Measurements from ENCODE around the gene FCHO2. TPM values are rescaled to one million over a fixed set of nuclear protein-coding genes. Genes with fewer than 3 reads are reported as not detected.
A peak's percentile ranks its signal among the peaks of the same experiment; 100 is the strongest.
"Not testable (repeated sequence)": the region's sequence is repeated elsewhere in the genome, so short reads cannot be mapped to it uniquely, and the experiment has no call there.

FCHO2 gene
- 9.8 TPM for polyA plus RNA-seq (2013, experiment 1 of 4)
- 10.6 TPM for polyA plus RNA-seq (2013, experiment 2 of 4)
- polyA plus RNA-seq (2013, experiment 3 of 4): 11.8 TPM
- 11.9 TPM for polyA plus RNA-seq (2013, experiment 4 of 4)

DNA sequence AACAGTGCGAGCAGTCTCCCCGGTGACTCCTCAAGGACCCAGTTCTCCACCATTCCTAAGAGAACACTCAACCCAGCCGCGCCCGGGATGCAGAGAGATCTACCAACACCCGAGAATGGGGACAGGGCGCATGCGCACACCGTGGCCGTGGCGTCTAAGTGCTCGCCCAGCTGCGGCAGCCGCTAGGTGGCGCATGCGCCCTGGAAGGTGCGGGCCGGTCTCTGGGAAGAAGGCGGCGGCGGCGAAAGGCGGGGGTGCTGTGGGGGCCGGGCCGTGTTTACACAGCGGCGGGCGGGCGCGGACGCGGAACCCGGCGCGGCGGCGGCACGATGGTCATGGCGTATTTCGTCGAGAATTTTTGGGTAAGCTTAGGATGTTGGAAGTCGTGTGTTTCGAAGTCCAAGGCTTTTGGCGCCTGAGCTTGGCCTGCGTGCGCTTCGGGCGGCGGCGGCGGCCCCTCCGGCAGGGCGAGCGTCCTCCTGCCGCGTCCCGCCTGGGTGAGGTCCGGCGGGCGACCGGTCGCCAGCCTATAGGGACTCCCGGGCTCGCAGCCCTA is at the start of gene FCHO2:
Gene FCHO2, plus strand, starts transcription at position 274 of the 556 bp plus-strand sequence. Its CDS starts 56 bp downstream, at position 330.
- peak within 1 kb of the TSS; percentile 74 for H3K4me3 ChIP-seq (ENCODE audit: insufficient read depth, low read depth, low read length)
- 0% methylated on average over 64 of the region's 64 CpGs for WGBS, 2 experiments
- H3K36me3 ChIP-seq (ENCODE audit: control insufficient read depth, insufficient read depth, low read length): no peaks in the 10 kb centered on the region
- no peaks in the 10 kb centered on the region for H3K9me3 ChIP-seq (ENCODE audit: control insufficient read depth, low read length)
- peak within 1 kb of the TSS; percentile 75 for H3K27ac ChIP-seq (ENCODE audit: insufficient read depth, low read depth, low read length, poor library complexity, severe bottlenecking)
- H3K27me3 ChIP-seq (ENCODE audit: control insufficient read depth, insufficient read depth, low read length, poor library complexity, severe bottlenecking): peaks cover 13% of the 10 kb centered on the region
- no peaks in the 10 kb centered on the region for H3K4me1 ChIP-seq (ENCODE audit: control insufficient read depth, insufficient read depth, low read length)

GRCh38 chr5:72906806-72907205 is 49.0 kb upstream of the FCHO2 start:
- no peak overlapping the region for H3K4me3 ChIP-seq (ENCODE audit: insufficient read depth, low read depth, low read length)
- H3K36me3 ChIP-seq (ENCODE audit: control insufficient read depth, insufficient read depth, low read length): peaks cover 34% of the 10 kb centered on the region
- no peak overlapping the region for H3K27ac ChIP-seq (ENCODE audit: insufficient read depth, low read depth, low read length, poor library complexity, severe bottlenecking)
- H3K9me3 ChIP-seq (ENCODE audit: control insufficient read depth, low read length): no peaks in the 10 kb centered on the region
- no peaks in the 10 kb centered on the region for H3K27me3 ChIP-seq (ENCODE audit: control insufficient read depth, insufficient read depth, low read length, poor library complexity, severe bottlenecking)
- no peaks in the 10 kb centered on the region for H3K4me1 ChIP-seq (ENCODE audit: control insufficient read depth, insufficient read depth, low read length)

- peaks cover 30% of the 10 kb centered on the region for H3K36me3 ChIP-seq (ENCODE audit: control insufficient read depth, insufficient read depth, low read length)
Observed at GRCh38 chr5:72908664-72909063, 47.2 kb upstream of the FCHO2 start.

DNA sequence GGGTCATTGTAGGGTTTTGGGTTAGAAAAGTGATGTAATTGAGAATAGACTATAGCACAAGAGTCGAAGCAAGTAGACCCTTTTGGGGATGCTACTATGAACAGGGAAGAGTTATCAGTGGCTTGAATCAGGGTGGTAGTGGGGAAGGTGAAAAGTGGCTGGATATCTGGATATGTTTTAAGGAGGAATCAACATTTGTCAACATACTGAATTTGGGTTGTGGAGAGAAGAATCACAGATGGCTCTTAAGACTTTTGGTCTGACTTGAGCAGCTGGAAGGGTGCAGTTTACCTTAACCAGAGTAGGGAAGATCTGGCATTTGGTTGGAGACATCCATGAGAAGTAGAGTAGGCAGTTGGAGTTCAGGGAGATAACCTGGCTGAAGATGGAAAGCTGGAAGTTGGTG is 38.5 kb upstream of the FCHO2 start:
- Histone ChIP-seq H3K27me3 (ENCODE audit: control insufficient read depth, insufficient read depth, low read length, poor library complexity, severe bottlenecking) (no peaks in the 10 kb centered on the region), H3K4me3 (ENCODE audit: insufficient read depth, low read depth, low read length) (no peak overlapping the region), H3K27ac (ENCODE audit: insufficient read depth, low read depth, low read length, poor library complexity, severe bottlenecking) (no peak overlapping the region), H3K9me3 (ENCODE audit: control insufficient read depth, low read length) (no peaks in the 10 kb centered on the region), H3K36me3 (ENCODE audit: control insufficient read depth, insufficient read depth, low read length) (no peaks in the 10 kb centered on the region), H3K4me1 (ENCODE audit: control insufficient read depth, insufficient read depth, low read length) (no peaks in the 10 kb centered on the region)
- 90 to 94% methylated on average over 1 of the region's 1 CpG for WGBS, 2 experiments

More at GRCh38 chr5:72908664-72909063, 47.2 kb upstream of the FCHO2 start:
- Histone ChIP-seq H3K4me1 (ENCODE audit: control insufficient read depth, insufficient read depth, low read length) (no peaks in the 10 kb centered on the region), H3K4me3 (ENCODE audit: insufficient read depth, low read depth, low read length) (no peak overlapping the region), H3K27ac (ENCODE audit: insufficient read depth, low read depth, low read length, poor library complexity, severe bottlenecking) (no peak overlapping the region), H3K9me3 (ENCODE audit: control insufficient read depth, low read length) (no peaks in the 10 kb centered on the region), H3K27me3 (ENCODE audit: control insufficient read depth, insufficient read depth, low read length, poor library complexity, severe bottlenecking) (no peaks in the 10 kb centered on the region)
- WGBS, 2 experiments: 93% methylated on average over 5 of the region's 6 CpGs

GRCh38 chr5:72920690-72921502 is 34.9 kb upstream of the FCHO2 start:
- H3K27ac ChIP-seq (ENCODE audit: insufficient read depth, low read depth, low read length, poor library complexity, severe bottlenecking): no peak overlapping the region
- no peaks in the 10 kb centered on the region for H3K36me3 ChIP-seq (ENCODE audit: control insufficient read depth, insufficient read depth, low read length)
- WGBS, 2 experiments: 30 to 39% methylated on average over 2 to 3 of the region's 4 CpGs
- H3K4me3 ChIP-seq (ENCODE audit: insufficient read depth, low read depth, low read length): no peak overlapping the region
- no peaks in the 10 kb centered on the region for H3K27me3 ChIP-seq (ENCODE audit: control insufficient read depth, insufficient read depth, low read length, poor library complexity, severe bottlenecking)
- H3K4me1 ChIP-seq (ENCODE audit: control insufficient read depth, insufficient read depth, low read length): no peaks in the 10 kb centered on the region
- no peaks in the 10 kb centered on the region for H3K9me3 ChIP-seq (ENCODE audit: control insufficient read depth, low read length)

DNA sequence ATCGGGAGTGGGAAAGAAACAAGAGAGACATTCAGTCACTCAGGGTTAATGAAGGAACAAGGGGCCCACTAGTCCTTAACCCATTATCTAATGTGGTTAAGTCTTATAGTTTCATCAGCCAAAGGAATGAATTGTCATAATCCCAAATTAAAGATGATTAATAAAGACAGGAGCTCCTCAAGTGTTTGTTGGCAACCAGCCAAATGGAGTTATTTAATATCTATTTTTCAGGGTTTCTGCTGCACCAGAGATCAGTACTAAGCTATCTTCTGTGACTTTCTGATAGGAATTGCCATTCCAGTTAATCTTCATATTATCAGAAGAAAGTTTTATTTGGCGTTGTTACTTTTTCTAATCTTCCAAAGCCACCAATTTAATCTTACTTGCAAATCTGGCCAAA is 34.0 kb upstream of the FCHO2 start:
- H3K4me1 ChIP-seq (ENCODE audit: control insufficient read depth, insufficient read depth, low read length): no peaks in the 10 kb centered on the region
- no peak overlapping the region for H3K27ac ChIP-seq (ENCODE audit: insufficient read depth, low read depth, low read length, poor library complexity, severe bottlenecking)
- 88 to 98% methylated on average over 1 to 2 of the region's 2 CpGs for WGBS, 2 experiments
- no peaks in the 10 kb centered on the region for H3K9me3 ChIP-seq (ENCODE audit: control insufficient read depth, low read length)
- H3K27me3 ChIP-seq (ENCODE audit: control insufficient read depth, insufficient read depth, low read length, poor library complexity, severe bottlenecking): no peaks in the 10 kb centered on the region
- no peaks in the 10 kb centered on the region for H3K36me3 ChIP-seq (ENCODE audit: control insufficient read depth, insufficient read depth, low read length)
- no peak overlapping the region for H3K4me3 ChIP-seq (ENCODE audit: insufficient read depth, low read depth, low read length)

DNA sequence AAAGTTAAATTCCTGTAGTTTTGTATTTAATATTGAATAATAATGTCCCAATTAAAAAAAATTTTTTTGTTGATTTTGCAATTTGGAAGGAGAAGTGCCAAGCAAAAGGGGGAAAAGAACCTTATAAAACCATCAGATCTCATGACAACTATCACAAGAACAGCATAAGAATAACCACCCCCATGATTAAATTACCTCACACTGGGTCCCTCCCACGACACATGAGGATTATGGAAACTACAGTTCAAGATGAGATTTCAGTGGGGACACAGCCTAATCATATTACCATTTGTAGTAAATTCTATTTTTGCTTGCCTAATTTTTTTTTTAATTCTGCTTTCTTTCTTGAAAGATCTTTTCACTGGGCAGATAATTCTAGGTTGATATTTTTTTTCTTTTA is 33.4 kb upstream of the FCHO2 start:
- Histone ChIP-seq H3K27ac (ENCODE audit: insufficient read depth, low read depth, low read length, poor library complexity, severe bottlenecking) (no peak overlapping the region), H3K4me1 (ENCODE audit: control insufficient read depth, insufficient read depth, low read length) (no peaks in the 10 kb centered on the region), H3K4me3 (ENCODE audit: insufficient read depth, low read depth, low read length) (no peak overlapping the region), H3K36me3 (ENCODE audit: control insufficient read depth, insufficient read depth, low read length) (no peaks in the 10 kb centered on the region), H3K9me3 (ENCODE audit: control insufficient read depth, low read length) (no peaks in the 10 kb centered on the region), H3K27me3 (ENCODE audit: control insufficient read depth, insufficient read depth, low read length, poor library complexity, severe bottlenecking) (no peaks in the 10 kb centered on the region)
- WGBS, 2 experiments: 82 to 100% methylated on average over 1 of the region's 1 CpG

GRCh38 chr5:72925336-72926010 is 30.4 kb upstream of the FCHO2 start:
- Histone ChIP-seq H3K36me3 (ENCODE audit: control insufficient read depth, insufficient read depth, low read length) (no peaks in the 10 kb centered on the region), H3K4me1 (ENCODE audit: control insufficient read depth, insufficient read depth, low read length) (no peaks in the 10 kb centered on the region), H3K4me3 (ENCODE audit: insufficient read depth, low read depth, low read length) (no peak overlapping the region), H3K27ac (ENCODE audit: insufficient read depth, low read depth, low read length, poor library complexity, severe bottlenecking) (no peak overlapping the region), H3K27me3 (ENCODE audit: control insufficient read depth, insufficient read depth, low read length, poor library complexity, severe bottlenecking) (no peaks in the 10 kb centered on the region), H3K9me3 (ENCODE audit: control insufficient read depth, low read length) (no peaks in the 10 kb centered on the region)
- WGBS, 2 experiments: 93 to 95% methylated on average over 33 of the region's 33 CpGs

DNA sequence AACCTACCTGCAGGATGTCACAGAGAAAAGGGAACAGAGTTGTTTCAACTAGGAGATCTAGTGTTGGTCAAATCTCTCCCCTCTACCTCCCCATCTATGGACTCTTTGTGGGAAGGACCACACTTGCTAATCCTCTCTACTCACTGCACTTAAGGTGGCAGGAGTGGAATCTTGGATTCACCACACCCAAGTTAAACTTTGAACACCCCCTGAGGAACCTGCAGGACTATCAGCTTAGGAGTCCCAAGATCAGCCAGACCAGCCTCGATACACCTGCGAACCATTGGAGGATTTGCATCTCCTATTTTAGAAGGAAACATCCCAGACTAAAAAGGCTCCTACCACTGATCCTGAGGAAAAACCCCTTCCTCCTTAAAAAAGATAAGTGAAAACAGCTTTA is 23.2 kb upstream of the FCHO2 start:
- not testable (repeated sequence) for H3K4me3 ChIP-seq (ENCODE audit: insufficient read depth, low read depth, low read length); H3K27ac ChIP-seq (ENCODE audit: insufficient read depth, low read depth, low read length, poor library complexity, severe bottlenecking); H3K9me3 ChIP-seq (ENCODE audit: control insufficient read depth, low read length); H3K36me3 ChIP-seq (ENCODE audit: control insufficient read depth, insufficient read depth, low read length); H3K27me3 ChIP-seq (ENCODE audit: control insufficient read depth, insufficient read depth, low read length, poor library complexity, severe bottlenecking); H3K4me1 ChIP-seq (ENCODE audit: control insufficient read depth, insufficient read depth, low read length)
- WGBS, 2 experiments: 90 to 98% methylated on average over 2 of the region's 2 CpGs
